HepG2 (cell line): ENCODE measurements around the gene DSCAML1. TPM values are rescaled to one million over a fixed set of nuclear protein-coding genes. Genes with fewer than 3 reads are reported as not detected.

ENCODE experiments used
- STAT5B ChIP-seq: sonication (generic); formaldehyde crosslinking; IDR thresholded peaks from 2 replicates; pipeline ENCODE4 v1.4.0; 2020; ENCODE audit warnings: missing genetic modification reagents
- TRIM24 ChIP-seq: sonication (generic); formaldehyde crosslinking; IDR thresholded peaks from 2 replicates; pipeline ENCODE4 v1.8.0; 2022; ENCODE audit warnings: mild to moderate bottlenecking, missing genetic modification reagents
- ZMAT3 ChIP-seq: sonication (generic); formaldehyde crosslinking; conservative IDR thresholded peaks from 2 replicates; pipeline ENCODE4 v1.7.0; 2021; ENCODE audit warnings: missing genetic modification reagents
- ZNF264 ChIP-seq: sonication (generic); formaldehyde crosslinking; IDR thresholded peaks from 2 replicates; pipeline ENCODE4 v1.4.0; 2020; ENCODE audit warnings: missing genetic modification reagents
- ZNF326 ChIP-seq: sonication (generic); formaldehyde crosslinking; IDR thresholded peaks from 2 replicates; pipeline ENCODE4 v1.4.0; 2020; ENCODE audit warnings: missing genetic modification reagents, borderline replicate concordance
- ZNF329 ChIP-seq: sonication (generic); formaldehyde crosslinking; IDR thresholded peaks from 2 replicates; pipeline ENCODE4 v1.9.0; 2021; ENCODE audit warnings: low read depth, mild to moderate bottlenecking, missing genetic modification reagents
- ZNF432 ChIP-seq: sonication (generic); formaldehyde crosslinking; IDR thresholded peaks from 2 replicates; pipeline ENCODE4 v1.5.0; 2020; ENCODE audit warnings: missing genetic modification reagents, mild to moderate bottlenecking, borderline replicate concordance
- ZNF781 ChIP-seq: sonication (generic); formaldehyde crosslinking; IDR thresholded peaks from 2 replicates; pipeline ENCODE4 v1.5.1; 2020; ENCODE audit warnings: borderline replicate concordance, mild to moderate bottlenecking, missing genetic modification reagents; ENCODE audit errors: not compliant biosample characterization
- ZNF790 ChIP-seq: sonication (generic); formaldehyde crosslinking; IDR thresholded peaks from 2 replicates; pipeline ENCODE4 v1.8.0; 2022; ENCODE audit warnings: missing genetic modification reagents, mild to moderate bottlenecking, borderline replicate concordance
- polyA plus RNA-seq, 8 experiments: library from polyadenylated mRNA; depleted of rRNA in 3 of 8; stranded (reverse) in 7 of 8; unstranded in 1 of 8; fragments of >200 nt; fragmentation: Illumina TruSeq in 4 of 8; extraction: Trizol in 4 of 8; gene quantifications; 2 replicates each; pipeline versions ENCODE4 v1.2.1 to v1.2.3, GENCODE V29; 2011 to 2016; ENCODE audit warnings: low read depth in 4 of 8, missing spikeins in 1 of 8, mixed read lengths in 1 of 8; ENCODE audit not compliant: insufficient read depth in 1 of 8
- total RNA-seq, 5 experiments: library from RNA; depleted of rRNA; stranded (reverse); fragments of >200 nt; fragmentation: Illumina TruSeq; extraction: Trizol; gene quantifications; 2 replicates each; pipeline ENCODE4 v1.2.3, GENCODE V29; 2016; ENCODE audit warnings: low read depth in 1 of 5
- TF ChIP-seq, protein P1 (sequence below): sonication (generic); formaldehyde crosslinking; IDR thresholded peaks from 2 replicates; pipeline ENCODE4 v1.8.0; 2022; ENCODE audit warnings: mild to moderate bottlenecking, missing genetic modification reagents
- TF ChIP-seq, protein P2 (sequence below): sonication (generic); formaldehyde crosslinking; IDR thresholded peaks from 2 replicates; pipeline ENCODE4 v1.4.0; 2020; ENCODE audit warnings: missing genetic modification reagents
- TF ChIP-seq, protein P3 (sequence below): sonication (generic); formaldehyde crosslinking; IDR thresholded peaks from 2 replicates; pipeline ENCODE4 v1.8.0; 2022; ENCODE audit warnings: missing genetic modification reagents, low read depth, mild to moderate bottlenecking, borderline replicate concordance
- TF ChIP-seq, protein P4 (sequence below), 2 experiments: fragments of 450-650 bp in 1 of 2; sonication (generic) in 1 of 2; formaldehyde crosslinking in 1 of 2; IDR thresholded peaks; 2 replicates each; pipeline versions ENCODE4 v1.6.1 to v1.8.0; 2016 to 2022; ENCODE audit warnings: antibody characterized with exemption in 1 of 2, mild to moderate bottlenecking in 1 of 2, missing genetic modification reagents in 1 of 2
- TF ChIP-seq, protein P5 (sequence below): sonication (generic); formaldehyde crosslinking; IDR thresholded peaks from 2 replicates; pipeline ENCODE4 v1.4.0; 2020; ENCODE audit warnings: missing genetic modification reagents

Gene DSCAML1
- total and polyA plus RNA-seq, 2 of the 13 experiments (the other 11 are each of a cell fraction or from before 2014, with no cell fraction given) = 0.29 to 0.40 TPM

DNA sequence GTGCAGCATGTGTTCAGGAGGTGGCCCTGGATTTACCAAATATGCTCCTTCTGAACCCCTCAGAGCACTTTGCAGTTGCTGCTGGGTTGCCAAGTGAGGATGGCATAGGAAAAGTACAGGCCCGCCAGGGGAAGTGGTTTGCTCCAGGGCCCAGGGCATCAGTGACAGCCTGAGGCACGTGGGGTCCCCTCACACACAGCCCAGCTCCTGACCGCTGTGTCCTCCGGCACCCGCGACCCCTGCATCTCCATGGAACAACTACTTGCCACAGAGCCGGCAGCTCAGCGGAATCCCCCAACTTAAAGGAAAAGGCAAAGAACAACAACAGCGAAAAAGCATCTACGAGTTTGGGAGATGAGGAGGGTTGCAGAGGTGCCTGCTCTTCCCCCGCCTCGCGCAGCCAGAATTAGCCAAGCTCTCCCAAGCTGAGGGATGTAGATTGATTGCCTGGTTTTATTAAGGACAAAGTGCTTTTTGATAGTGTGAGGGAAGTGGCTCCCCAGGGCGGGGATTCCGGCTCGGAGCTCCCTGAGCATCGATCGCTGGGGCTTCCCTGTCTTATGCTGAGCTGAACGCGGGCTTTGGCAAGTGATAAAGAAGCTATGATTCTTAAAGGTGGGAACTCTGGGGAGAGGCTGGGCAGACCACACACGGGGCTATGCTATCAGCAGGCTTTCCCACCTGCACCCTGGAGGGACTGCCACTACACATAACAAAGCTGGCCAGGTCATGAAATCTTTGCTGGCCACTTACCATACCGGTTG, 294.8 kb downstream of the DSCAML1 start (continued):
- TF ChIP-seq, protein P1, sequence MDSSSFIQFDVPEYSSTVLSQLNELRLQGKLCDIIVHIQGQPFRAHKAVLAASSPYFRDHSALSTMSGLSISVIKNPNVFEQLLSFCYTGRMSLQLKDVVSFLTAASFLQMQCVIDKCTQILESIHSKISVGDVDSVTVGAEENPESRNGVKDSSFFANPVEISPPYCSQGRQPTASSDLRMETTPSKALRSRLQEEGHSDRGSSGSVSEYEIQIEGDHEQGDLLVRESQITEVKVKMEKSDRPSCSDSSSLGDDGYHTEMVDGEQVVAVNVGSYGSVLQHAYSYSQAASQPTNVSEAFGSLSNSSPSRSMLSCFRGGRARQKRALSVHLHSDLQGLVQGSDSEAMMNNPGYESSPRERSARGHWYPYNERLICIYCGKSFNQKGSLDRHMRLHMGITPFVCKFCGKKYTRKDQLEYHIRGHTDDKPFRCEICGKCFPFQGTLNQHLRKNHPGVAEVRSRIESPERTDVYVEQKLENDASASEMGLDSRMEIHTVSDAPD (CRISPR knock-in tag) = no peak
- TF ChIP-seq, protein P2, sequence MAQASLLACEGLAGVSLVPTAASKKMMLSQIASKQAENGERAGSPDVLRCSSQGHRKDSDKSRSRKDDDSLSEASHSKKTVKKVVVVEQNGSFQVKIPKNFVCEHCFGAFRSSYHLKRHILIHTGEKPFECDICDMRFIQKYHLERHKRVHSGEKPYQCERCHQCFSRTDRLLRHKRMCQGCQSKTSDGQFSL (CRISPR knock-in tag) = no peak
- no peak for TF ChIP-seq ZNF790 (CRISPR knock-in tag)
- no peak for TF ChIP-seq ZNF432 (CRISPR knock-in tag)
- TF ChIP-seq ZMAT3 = no peak
- TF ChIP-seq STAT5B (CRISPR knock-in tag) = no peak
- TF ChIP-seq, protein P3, sequence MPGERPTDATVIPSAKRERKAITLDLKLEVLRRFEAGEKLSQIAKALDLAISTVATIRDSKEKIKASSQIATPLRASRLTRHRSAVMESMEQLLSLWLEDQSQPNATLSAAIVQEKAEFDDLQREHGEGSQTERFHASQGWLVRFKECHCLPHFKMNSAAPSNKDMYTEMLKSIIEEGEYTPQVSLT (CRISPR knock-in tag) = no peak
- TF ChIP-seq, protein P4, sequence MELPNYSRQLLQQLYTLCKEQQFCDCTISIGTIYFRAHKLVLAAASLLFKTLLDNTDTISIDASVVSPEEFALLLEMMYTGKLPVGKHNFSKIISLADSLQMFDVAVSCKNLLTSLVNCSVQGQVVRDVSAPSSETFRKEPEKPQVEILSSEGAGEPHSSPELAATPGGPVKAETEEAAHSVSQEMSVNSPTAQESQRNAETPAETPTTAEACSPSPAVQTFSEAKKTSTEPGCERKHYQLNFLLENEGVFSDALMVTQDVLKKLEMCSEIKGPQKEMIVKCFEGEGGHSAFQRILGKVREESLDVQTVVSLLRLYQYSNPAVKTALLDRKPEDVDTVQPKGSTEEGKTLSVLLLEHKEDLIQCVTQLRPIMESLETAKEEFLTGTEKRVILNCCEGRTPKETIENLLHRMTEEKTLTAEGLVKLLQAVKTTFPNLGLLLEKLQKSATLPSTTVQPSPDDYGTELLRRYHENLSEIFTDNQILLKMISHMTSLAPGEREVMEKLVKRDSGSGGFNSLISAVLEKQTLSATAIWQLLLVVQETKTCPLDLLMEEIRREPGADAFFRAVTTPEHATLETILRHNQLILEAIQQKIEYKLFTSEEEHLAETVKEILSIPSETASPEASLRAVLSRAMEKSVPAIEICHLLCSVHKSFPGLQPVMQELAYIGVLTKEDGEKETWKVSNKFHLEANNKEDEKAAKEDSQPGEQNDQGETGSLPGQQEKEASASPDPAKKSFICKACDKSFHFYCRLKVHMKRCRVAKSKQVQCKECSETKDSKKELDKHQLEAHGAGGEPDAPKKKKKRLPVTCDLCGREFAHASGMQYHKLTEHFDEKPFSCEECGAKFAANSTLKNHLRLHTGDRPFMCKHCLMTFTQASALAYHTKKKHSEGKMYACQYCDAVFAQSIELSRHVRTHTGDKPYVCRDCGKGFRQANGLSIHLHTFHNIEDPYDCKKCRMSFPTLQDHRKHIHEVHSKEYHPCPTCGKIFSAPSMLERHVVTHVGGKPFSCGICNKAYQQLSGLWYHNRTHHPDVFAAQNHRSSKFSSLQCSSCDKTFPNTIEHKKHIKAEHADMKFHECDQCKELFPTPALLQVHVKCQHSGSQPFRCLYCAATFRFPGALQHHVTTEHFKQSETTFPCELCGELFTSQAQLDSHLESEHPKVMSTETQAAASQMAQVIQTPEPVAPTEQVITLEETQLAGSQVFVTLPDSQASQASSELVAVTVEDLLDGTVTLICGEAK (IDR thresholded peaks at IDR 0.05) = no peak
- TF ChIP-seq, protein P4 (CRISPR knock-in tag; IDR thresholded peaks at IDR 0.05) = no peak
- TF ChIP-seq, protein P5, sequence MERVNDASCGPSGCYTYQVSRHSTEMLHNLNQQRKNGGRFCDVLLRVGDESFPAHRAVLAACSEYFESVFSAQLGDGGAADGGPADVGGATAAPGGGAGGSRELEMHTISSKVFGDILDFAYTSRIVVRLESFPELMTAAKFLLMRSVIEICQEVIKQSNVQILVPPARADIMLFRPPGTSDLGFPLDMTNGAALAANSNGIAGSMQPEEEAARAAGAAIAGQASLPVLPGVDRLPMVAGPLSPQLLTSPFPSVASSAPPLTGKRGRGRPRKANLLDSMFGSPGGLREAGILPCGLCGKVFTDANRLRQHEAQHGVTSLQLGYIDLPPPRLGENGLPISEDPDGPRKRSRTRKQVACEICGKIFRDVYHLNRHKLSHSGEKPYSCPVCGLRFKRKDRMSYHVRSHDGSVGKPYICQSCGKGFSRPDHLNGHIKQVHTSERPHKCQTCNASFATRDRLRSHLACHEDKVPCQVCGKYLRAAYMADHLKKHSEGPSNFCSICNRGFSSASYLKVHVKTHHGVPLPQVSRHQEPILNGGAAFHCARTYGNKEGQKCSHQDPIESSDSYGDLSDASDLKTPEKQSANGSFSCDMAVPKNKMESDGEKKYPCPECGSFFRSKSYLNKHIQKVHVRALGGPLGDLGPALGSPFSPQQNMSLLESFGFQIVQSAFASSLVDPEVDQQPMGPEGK (CRISPR knock-in tag) = no peak
- TF ChIP-seq TRIM24 (CRISPR knock-in tag) = no peak
- no peak for TF ChIP-seq ZNF781 (CRISPR knock-in tag)
- no peak for TF ChIP-seq ZNF264 (CRISPR knock-in tag)
- no peak for TF ChIP-seq ZNF326 (CRISPR knock-in tag)
- TF ChIP-seq ZNF329 (CRISPR knock-in tag) = no peak
